ENCODE results near the gene OBSCN. TPM values are rescaled to one million over a fixed set of nuclear protein-coding genes. Genes with fewer than 3 reads are reported as not detected.
"Not testable (repeated sequence)": the region's sequence is repeated elsewhere in the genome, so short reads cannot be mapped to it uniquely, and the experiment has no call there.

OBSCN gene
- total and polyA plus RNA-seq, 5 donors, result 144 to 234 (median 188) TPM

DNA sequence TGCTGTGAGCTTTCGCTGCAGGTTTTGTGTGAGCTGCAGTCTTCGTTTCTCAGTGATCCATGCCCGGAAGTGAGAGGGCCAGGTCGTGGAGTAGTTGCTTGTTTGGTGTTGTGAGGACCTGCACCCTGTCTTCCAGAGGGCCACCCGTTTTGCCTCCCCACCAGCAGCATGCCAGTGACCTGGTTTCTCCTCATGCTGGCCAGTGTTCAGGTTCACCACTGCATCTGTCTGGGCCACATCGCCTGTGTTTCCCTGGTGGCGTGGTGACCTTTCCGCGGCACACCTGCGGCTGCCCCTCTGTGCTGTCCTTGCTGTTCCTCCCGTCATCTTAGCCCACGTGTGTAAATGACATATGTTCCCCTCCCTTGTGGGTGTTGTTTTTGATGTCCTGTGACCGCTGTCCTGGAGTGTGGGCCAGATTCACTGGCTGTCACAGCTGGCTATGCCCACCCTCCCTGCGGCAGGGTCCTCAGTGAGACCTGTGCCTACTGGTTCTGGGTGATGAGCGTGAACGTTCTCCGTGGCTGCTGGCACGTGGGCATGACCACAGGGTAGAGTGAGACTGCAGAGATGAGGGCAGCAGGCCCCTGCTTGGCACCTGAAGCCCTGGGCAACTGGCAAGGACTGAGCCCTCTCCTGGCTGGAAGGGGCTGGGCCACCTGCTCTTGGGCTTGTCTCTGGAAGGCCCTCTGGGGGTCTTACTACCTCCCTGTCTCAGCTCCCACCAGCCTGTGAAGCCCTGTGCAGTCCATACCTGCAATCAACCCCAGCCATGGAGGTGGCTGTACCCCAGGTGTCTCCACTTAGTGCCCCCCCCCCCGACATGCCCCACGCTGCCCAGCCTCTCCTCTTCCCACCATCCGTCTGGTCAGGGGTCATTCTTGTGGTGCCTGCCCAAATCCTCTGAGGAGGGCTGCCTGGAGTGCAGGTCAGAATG lies 35.0 kb upstream of the OBSCN start:
- Histone ChIP-seq H3K9me3 (ENCODE audit: control insufficient read depth, low read length) (no peaks in the 10 kb centered on the region), H3K4me3 (ENCODE audit: low read length) (no peak overlapping the region), H3K4me1 (ENCODE audit: control insufficient read depth, insufficient read depth, low read length) (no peaks in the 10 kb centered on the region), H3K27ac (ENCODE audit: low read length) (no peak overlapping the region), H3K27me3 (ENCODE audit: control insufficient read depth, insufficient read depth) (no peaks in the 10 kb centered on the region)
- ATAC-seq (no peak), DNase-seq (no peak)
- intact Hi-C loops (cut with DNase I), result no loop called here
- WGBS, result 85% methylated on average over 21 of the region's 21 CpGs

DNA sequence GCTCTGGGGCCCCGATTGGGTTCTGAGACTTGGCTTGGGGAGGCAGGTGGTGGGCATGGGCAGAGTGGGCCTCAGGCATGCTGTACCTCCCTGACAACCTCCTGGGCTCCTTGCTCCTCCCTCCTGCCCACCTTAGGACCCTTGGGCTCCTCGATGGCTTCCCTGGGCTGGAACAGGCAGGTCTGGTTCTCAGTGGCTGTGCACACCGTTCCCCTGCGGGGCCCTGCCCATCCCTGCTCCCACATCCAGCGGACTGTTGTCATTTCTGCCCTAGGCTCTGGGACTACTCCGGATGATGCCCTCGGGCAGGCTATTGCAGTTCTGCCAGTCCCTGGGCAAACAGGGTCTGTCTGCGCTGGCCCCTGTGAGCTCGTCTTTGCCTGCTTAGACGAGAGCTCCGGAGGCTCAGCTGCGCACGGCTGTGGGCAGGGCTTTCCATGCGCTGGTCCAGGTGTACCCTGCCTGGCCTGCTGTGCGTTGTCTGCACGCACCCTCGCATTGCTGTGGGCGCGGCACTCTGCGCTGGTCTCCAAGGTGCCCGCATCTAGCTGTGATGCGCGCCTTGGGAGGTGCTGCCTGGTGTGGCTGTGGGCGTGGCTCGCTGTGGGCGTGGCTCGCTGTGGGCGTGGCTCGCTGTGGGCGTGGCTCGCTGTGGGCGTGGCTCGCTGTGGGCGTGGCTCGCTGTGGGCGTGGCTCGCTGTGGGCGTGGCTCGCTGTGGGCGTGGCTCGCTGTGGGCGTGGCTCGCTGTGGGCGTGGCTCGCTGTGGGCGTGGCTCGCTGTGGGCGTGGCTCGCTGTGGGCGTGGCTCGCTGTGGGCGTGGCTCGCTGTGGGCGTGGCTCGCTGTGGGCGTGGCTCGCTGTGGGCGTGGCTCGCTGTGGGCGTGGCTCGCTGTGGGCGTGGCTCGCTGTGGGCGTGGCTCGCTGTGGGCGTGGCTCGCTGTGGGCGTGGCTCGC lies 34.0 kb upstream of the OBSCN start:
- intact Hi-C loops (cut with DNase I); H3K4me3 ChIP-seq (ENCODE audit: low read length); H3K27me3 ChIP-seq (ENCODE audit: control insufficient read depth, insufficient read depth); H3K4me1 ChIP-seq (ENCODE audit: control insufficient read depth, insufficient read depth, low read length); H3K27ac ChIP-seq (ENCODE audit: low read length); H3K9me3 ChIP-seq (ENCODE audit: control insufficient read depth, low read length): not testable (repeated sequence)
- WGBS, result 70% methylated on average over 31 of the region's 69 CpGs
- DNase-seq (peak in 1 of 3 donors; percentile 34), ATAC-seq (peak in 1 of 2 donors; percentile 17)

DNA sequence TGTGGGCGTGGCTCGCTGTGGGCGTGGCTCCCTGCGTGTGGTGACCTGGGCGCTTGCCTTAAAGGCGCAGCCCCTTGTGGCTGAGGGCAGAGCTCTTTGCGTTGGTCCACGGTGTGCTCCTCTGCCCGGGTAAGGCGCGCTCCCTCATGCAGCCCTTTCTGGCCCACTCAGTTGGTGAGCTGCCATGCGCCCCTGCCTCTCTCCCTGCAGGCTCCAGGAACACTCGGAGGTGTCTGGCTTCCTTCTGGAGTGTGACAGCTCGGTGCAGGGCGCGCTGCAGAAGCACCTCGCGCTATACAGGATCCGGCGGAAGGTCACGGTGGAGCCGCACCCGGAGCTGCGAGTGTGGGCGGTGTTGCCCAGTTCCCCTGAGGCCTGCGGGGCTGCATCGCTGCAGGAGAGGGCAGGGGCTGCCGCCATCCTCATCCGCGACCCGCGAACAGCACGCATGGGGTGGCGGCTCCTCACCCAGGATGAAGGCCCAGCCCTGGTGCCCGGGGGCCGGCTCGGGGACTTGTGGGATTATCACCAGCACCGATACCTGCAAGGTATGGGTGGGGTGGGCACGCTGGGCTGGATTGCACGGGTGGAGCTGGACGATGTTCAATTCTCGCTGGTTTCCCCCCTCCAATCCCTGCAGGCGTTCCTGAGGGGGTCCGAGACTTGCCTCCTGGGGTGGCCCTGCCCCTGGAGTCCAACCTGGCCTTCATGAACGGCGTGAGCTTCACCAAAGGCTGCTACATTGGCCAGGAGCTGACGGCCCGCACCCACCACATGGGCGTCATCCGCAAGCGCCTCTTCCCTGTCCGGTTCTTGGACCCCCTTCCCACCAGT lies 33.1 kb upstream of the OBSCN start:
- H3K4me1 ChIP-seq (ENCODE audit: control insufficient read depth, insufficient read depth, low read length), result no peaks in the 10 kb centered on the region
- H3K27ac ChIP-seq (ENCODE audit: low read length), result no peak overlapping the region
- no peak overlapping the region for H3K4me3 ChIP-seq (ENCODE audit: low read length)
- peak; percentile 9 to 20 for ATAC-seq
- 93% methylated on average over 52 of the region's 52 CpGs for WGBS
- intact Hi-C loops (cut with DNase I), result no loop called here
- peak in 1 of 3 donors; percentile 29 for DNase-seq
- no peaks in the 10 kb centered on the region for H3K9me3 ChIP-seq (ENCODE audit: control insufficient read depth, low read length)
- H3K27me3 ChIP-seq (ENCODE audit: control insufficient read depth, insufficient read depth), result no peaks in the 10 kb centered on the region

GRCh38 chr1:228175316-228176023 lies 32.4 kb upstream of the OBSCN start:
- H3K9me3 ChIP-seq (ENCODE audit: control insufficient read depth, low read length), result no peaks in the 10 kb centered on the region
- H3K4me1 ChIP-seq (ENCODE audit: control insufficient read depth, insufficient read depth, low read length), result no peaks in the 10 kb centered on the region
- DNase-seq (no peak), ATAC-seq (no peak)
- intact Hi-C loops (cut with DNase I), result no loop called here
- H3K4me3 ChIP-seq (ENCODE audit: low read length), result no peak overlapping the region
- no peak overlapping the region for H3K27ac ChIP-seq (ENCODE audit: low read length)
- no peaks in the 10 kb centered on the region for H3K27me3 ChIP-seq (ENCODE audit: control insufficient read depth, insufficient read depth)
- WGBS, result 91% methylated on average over 18 of the region's 18 CpGs

- intact Hi-C loops (cut with DNase I), result no loop called here
- H3K27ac ChIP-seq (ENCODE audit: low read length), result no peak overlapping the region
- WGBS, result 94% methylated on average over 4 of the region's 4 CpGs
- no peak overlapping the region for H3K4me3 ChIP-seq (ENCODE audit: low read length)
- no peak for DNase-seq
- ATAC-seq, result no peak
- no peaks in the 10 kb centered on the region for H3K9me3 ChIP-seq (ENCODE audit: control insufficient read depth, low read length)
- H3K4me1 ChIP-seq (ENCODE audit: control insufficient read depth, insufficient read depth, low read length), result no peaks in the 10 kb centered on the region
- H3K27me3 ChIP-seq (ENCODE audit: control insufficient read depth, insufficient read depth), result no peaks in the 10 kb centered on the region
These were observed 31.8 kb upstream of the OBSCN start for GRCh38 chr1:228176024-228176395.

DNA sequence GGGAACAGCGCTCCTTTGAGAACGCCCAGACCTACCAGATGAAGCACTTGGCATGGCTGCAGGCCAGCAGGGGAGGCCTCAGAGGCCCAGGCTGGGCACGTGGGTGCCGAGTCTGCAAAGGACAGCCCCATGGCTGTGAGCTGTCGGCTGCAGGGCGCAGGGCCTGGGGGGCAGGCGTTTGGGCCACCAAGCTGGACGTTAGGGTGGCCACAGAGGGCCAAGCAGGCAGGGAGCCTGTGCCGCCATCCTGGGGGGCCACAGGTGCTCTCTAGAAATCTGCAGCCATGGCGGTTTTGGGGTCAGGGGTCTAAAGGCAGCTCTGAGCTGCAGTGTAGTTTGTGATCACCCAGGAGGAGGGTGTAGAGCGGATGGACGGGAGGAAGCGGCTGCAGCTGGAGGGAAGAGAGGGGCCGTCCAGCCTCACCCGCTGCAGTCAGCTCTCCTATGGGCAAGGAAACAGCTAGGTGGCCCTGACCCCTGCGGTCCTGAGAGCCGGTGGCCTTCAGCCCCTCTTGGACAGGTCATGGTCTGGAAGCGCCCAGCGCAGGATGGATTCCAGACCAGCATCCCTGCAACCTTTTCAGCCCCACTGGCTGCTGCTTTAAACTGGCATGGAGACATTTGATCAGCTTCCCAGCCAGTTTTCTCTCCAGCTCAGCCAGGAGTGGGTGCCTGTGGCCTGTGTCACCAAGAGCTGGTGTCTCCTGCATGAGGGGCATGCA lies 31.2 kb upstream of the OBSCN start:
- H3K27me3 ChIP-seq (ENCODE audit: control insufficient read depth, insufficient read depth), result no peaks in the 10 kb centered on the region
- H3K27ac ChIP-seq (ENCODE audit: low read length), result no peak overlapping the region
- H3K4me3 ChIP-seq (ENCODE audit: low read length), result no peak overlapping the region
- DNase-seq (no peak), ATAC-seq (peak in 1 of 2 donors; percentile 38)
- 90% methylated on average over 19 of the region's 19 CpGs for WGBS
- intact Hi-C loops (cut with DNase I), result no loop called here
- H3K4me1 ChIP-seq (ENCODE audit: control insufficient read depth, insufficient read depth, low read length), result no peaks in the 10 kb centered on the region
- H3K9me3 ChIP-seq (ENCODE audit: control insufficient read depth, low read length), result no peaks in the 10 kb centered on the region

DNA sequence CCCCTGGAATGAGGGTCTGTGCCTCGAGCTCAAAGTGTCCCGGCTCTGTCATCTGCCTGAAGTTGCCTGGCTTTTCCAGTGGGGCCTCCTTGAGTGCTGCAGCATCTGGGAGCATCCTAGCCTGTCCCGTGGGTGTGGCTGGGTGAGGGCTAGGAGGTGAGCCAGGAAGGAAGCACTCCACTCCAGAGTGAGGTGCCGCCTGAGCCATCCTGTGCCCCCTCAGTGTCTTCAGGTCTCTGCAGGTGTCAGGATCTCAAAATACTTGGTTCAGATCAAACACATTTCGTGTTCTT lies 30.7 kb upstream of the OBSCN start:
- no peak overlapping the region for H3K27ac ChIP-seq (ENCODE audit: low read length)
- DNase-seq (no peak), ATAC-seq (no peak)
- no peaks in the 10 kb centered on the region for H3K4me1 ChIP-seq (ENCODE audit: control insufficient read depth, insufficient read depth, low read length)
- 86% methylated on average over 5 of the region's 5 CpGs for WGBS
- intact Hi-C loops (cut with DNase I), result no loop called here
- H3K9me3 ChIP-seq (ENCODE audit: control insufficient read depth, low read length), result no peaks in the 10 kb centered on the region
- H3K4me3 ChIP-seq (ENCODE audit: low read length), result no peak overlapping the region
- no peaks in the 10 kb centered on the region for H3K27me3 ChIP-seq (ENCODE audit: control insufficient read depth, insufficient read depth)

DNA sequence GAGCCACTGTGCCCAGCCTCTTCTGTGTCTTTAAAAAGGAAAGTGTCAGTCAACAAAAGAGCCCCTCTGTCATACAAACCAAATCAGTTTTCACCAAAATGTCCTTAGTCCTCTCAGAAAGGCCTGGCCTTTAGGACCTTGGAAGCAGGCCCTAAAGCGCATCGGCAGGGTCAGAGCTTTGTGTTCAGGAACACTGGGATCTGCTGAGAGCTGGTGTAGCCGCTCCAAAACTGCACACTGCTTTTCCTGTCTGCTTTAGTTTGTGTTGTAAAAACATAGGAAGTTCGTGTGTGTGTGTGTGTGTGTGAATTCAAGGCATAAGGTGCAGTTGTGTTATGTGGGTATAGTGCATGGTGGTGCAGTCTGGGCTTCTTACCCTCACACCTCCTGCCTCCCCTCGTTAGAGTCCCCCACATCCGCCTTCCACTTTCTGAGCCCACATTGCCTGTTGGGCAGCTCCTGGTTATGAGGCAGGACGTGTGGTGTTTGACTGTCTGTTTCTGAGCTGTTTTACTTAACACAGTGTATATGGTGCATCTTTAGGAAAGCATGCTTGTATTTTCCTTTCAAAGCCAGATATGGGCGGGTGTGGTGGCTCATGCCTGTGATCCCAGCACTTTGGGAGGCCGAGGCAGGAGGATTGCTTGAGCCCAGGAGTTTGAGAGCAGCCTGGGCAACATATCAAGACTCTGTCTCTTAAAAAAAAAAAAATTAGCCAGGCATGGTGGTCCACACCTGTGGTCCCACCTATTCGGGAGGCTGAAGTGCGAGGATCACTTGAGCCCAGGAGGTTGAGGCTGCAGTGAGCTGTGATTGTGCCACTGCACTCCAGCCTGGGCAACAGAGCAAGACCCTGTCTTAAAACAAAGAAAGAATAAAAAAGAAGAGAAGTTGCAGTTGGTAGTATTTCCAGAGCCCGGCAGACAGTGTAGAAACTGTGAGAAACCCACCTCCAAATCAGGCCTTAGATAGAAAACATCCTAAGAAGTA lies 29.8 kb upstream of the OBSCN start:
- Histone ChIP-seq H3K9me3 (ENCODE audit: control insufficient read depth, low read length) (no peaks in the 10 kb centered on the region), H3K27ac (ENCODE audit: low read length) (no peak overlapping the region), H3K27me3 (ENCODE audit: control insufficient read depth, insufficient read depth) (no peaks in the 10 kb centered on the region), H3K4me1 (ENCODE audit: control insufficient read depth, insufficient read depth, low read length) (no peaks in the 10 kb centered on the region), H3K4me3 (ENCODE audit: low read length) (no peak overlapping the region)
- DNase-seq, result no peak
- intact Hi-C loops (cut with DNase I), result no loop called here
- ATAC-seq, result no peak
- WGBS, result 86% methylated on average over 12 of the region's 12 CpGs

All from right cardiac atrium (tissue), 5 donors.